Subcutaneous adipose tissue (tissue), 4 donors: ENCODE measurements around the gene CD274. TPM values are rescaled to one million over a fixed set of nuclear protein-coding genes. Genes with fewer than 3 reads are reported as not detected.

ENCODE experiments used
- CTCF ChIP-seq: fragments of 450-650 bp; IDR thresholded peaks from one replicate; pipeline ENCODE4 v1.5.1; 2016; ENCODE audit warnings: low read depth, mild to moderate bottlenecking, control low read depth, antibody characterized with exemption, moderate library complexity
- total RNA-seq, 4 donors: library from RNA; depleted of rRNA; stranded (reverse); fragments of >200 nt; gene quantifications; one replicate each; pipeline ENCODE4 v1.1.0, GENCODE V29; 2016

CD274 gene
- total RNA-seq, result 1 to 10 TPM; 2.4 to 7.0 (median 4.6) TPM

GRCh38 chr9:5450359-5451091, at the start of gene CD274:
CD274 (plus strand) TSS chr9:5450542; CDS start chr9:5456114, 5,572 bp downstream.
- no peak for TF ChIP-seq CTCF

- no peak for TF ChIP-seq CTCF
Measured at GRCh38 chr9:5402217-5402616, 48.1 kb upstream of the CD274 start.

- TF ChIP-seq CTCF, result no peak
Measured at GRCh38 chr9:5408596-5408995, 41.7 kb upstream of the CD274 start.

GRCh38 chr9:5416953-5417352, 33.4 kb upstream of the CD274 start:
- no peak for TF ChIP-seq CTCF

GRCh38 chr9:5418481-5418880, 31.9 kb upstream of the CD274 start:
- no peak for TF ChIP-seq CTCF

- no peak for TF ChIP-seq CTCF
Measured at GRCh38 chr9:5419987-5420386, 30.4 kb upstream of the CD274 start.

GRCh38 chr9:5421163-5421562, 29.2 kb upstream of the CD274 start:
- no peak for TF ChIP-seq CTCF
